SHP77 treated with DMSO at 0.1 percent for 48 hours (cell line): ENCODE results near the gene IFIT1.
"Not testable (repeated sequence)": the region's sequence is repeated elsewhere in the genome, so short reads cannot be mapped to it uniquely, and the experiment has no call there.

Experiments
- DNase-seq: peaks from one replicate; lab custom pipeline; 2025; lab: John Stamatoyannopoulos, UW

Gene IFIT1

GRCh38 chr10:89440226-89441009, 48.0 kb downstream of the IFIT1 start:
- no peak for DNase-seq

GRCh38 chr10:89442289-89442688, 49.9 kb downstream of the IFIT1 start:
- DNase-seq, result no peak

- DNase-seq, result not testable (repeated sequence)
Measured at GRCh38 chr10:89444819-89445218, 52.4 kb downstream of the IFIT1 start.

- no peak for DNase-seq
Measured at GRCh38 chr10:89450901-89451300, 58.5 kb downstream of the IFIT1 start.

- no peak for DNase-seq
Measured at GRCh38 chr10:89452193-89452592, 59.8 kb downstream of the IFIT1 start.

GRCh38 chr10:89454561-89455347, 62.3 kb downstream of the IFIT1 start:
- DNase-seq, result no peak
